Measurements from ENCODE around the gene LRRC8A.

GRCh38 chr9:128920381-128921058 is 38.6 kb downstream of the LRRC8A start, which contains the start of gene PHYHD1:
- TF ChIP-seq CTCF (conservative IDR thresholded peaks at IDR 0.05; ENCODE audit: low read length), result no peak
- no peak for TF ChIP-seq EZH2phosphoT487 (IDR thresholded peaks at IDR 0.05; ENCODE audit: borderline replicate concordance)
